T-helper 17 cell (primary cell): Measurements from ENCODE around the gene ZNF254. TPM values are rescaled to one million over a fixed set of nuclear protein-coding genes. Genes with fewer than 3 reads are reported as not detected.
"Not testable (repeated sequence)": the region's sequence is repeated elsewhere in the genome, so short reads cannot be mapped to it uniquely, and the experiment has no call there.

Source experiments
- ATAC-seq: fragments of 150-1000 bp; cut with Tn5 transposase; 2 replicates; pipeline ENCODE4 v1.10.0; 2021; ENCODE audit warnings: mild to moderate bottlenecking, moderate library complexity
- DNase-seq, 3 donors: peaks; one replicate each; pipeline versions ENCODE4 v3.0.0 to v3.0.0-alpha.2; 2020 to 2021
- H3K9me3 ChIP-seq: one replicate; pipeline ENCODE4 v1.7.0; 2013; ENCODE audit warnings: low read length, mild to moderate bottlenecking; ENCODE audit not compliant: control insufficient read depth, poor library complexity, severe bottlenecking
- H3K27ac Mint-ChIP-seq: one replicate; pipeline ENCODE4 v1.8.0; 2022; ENCODE audit warnings: mild to moderate bottlenecking, moderate library complexity, mixed read lengths
- H3K27me3 Mint-ChIP-seq: one replicate; pipeline ENCODE4 v1.8.0; 2022; ENCODE audit warnings: mixed read lengths
- H3K36me3 Mint-ChIP-seq: one replicate; pipeline ENCODE4 v1.8.0; 2022; ENCODE audit warnings: low read depth, mixed read lengths
- H3K4me1 Mint-ChIP-seq: one replicate; pipeline ENCODE4 v1.8.0; 2022; ENCODE audit warnings: mild to moderate bottlenecking, mixed read lengths
- H3K4me3 Mint-ChIP-seq: one replicate; pipeline ENCODE4 v1.8.0; 2022; ENCODE audit warnings: mild to moderate bottlenecking, moderate library complexity, mixed read lengths
- total RNA-seq, 4 donors: library from RNA in 2 of 4; stranded (reverse) in 2 of 4; gene quantifications; one replicate each; pipeline ENCODE4 v1.2.3 and lab custom pipeline; 2022 to 2026

The ZNF254 gene
- total RNA-seq, 2 donors from 2014 or later: 8.4 to 12.0 TPM

GRCh38 chr19:24060687-24061356 lies 26.2 kb upstream of the ZNF254 start:
- Mint-ChIP-seq H3K4me3 (no peak overlapping the region), H3K27me3 (no peaks in the 10 kb centered on the region), H3K4me1 (peaks cover 15% of the 10 kb centered on the region), H3K36me3 (peaks cover 17% of the 10 kb centered on the region), H3K27ac (no peak overlapping the region)
- ATAC-seq (no peak), DNase-seq (no peak)
- H3K9me3 ChIP-seq: no peaks in the 10 kb centered on the region

GRCh38 chr19:24062190-24062589 lies 24.8 kb upstream of the ZNF254 start:
- ATAC-seq: no peak
- no peak for DNase-seq
- Mint-ChIP-seq H3K27me3 (no peaks in the 10 kb centered on the region), H3K36me3 (peaks cover 13% of the 10 kb centered on the region), H3K4me1 (peaks cover 13% of the 10 kb centered on the region), H3K27ac (no peak overlapping the region), H3K4me3 (no peak overlapping the region)
- no peaks in the 10 kb centered on the region for H3K9me3 ChIP-seq

DNA sequence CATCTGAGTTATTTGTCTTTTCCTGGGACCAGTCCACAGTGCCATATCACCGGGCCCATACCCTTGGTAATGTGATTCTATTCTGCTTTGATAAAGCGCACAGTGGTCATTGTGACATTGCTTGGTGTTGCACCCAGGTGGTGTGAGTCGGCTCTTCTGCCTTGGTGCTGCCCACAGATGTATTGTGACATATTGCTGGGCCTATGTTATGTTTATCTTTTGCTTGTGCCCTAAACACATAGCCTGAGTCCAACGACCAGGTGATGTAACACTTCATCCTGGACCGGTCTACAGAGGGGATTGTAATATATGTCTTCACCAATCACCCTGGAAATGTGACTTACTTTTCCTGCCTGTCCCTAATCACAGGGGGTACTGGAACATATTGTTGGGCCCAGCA lies 23.7 kb upstream of the ZNF254 start:
- H3K4me3 Mint-ChIP-seq: no peak overlapping the region
- ATAC-seq (no peak), DNase-seq (no peak)
- H3K9me3 ChIP-seq: no peaks in the 10 kb centered on the region
- H3K4me1 Mint-ChIP-seq: peaks cover 13% of the 10 kb centered on the region
- no peaks in the 10 kb centered on the region for H3K27me3 Mint-ChIP-seq
- H3K27ac Mint-ChIP-seq: no peak overlapping the region
- peaks cover 13% of the 10 kb centered on the region for H3K36me3 Mint-ChIP-seq

DNA sequence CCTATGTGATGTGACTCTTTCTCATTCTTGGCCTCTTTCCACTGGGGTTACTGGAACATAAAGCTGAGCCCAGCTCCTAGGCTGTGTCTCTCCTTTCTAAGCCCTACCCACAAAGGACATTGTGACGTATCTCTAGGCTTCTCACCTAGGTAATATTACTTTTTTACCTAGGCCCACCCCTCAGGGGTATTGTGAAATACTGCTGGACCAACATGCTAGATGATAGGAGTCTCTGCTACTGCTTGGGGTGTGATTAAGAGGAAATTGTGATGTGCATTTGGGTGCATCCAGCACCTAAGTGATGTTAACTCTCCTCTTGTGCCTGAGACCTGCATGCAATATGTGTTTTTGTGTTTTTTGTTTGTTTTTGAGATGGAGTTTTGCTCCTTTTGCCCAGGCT lies 22.8 kb upstream of the ZNF254 start:
- Mint-ChIP-seq H3K4me1 (peaks cover 8% of the 10 kb centered on the region), H3K4me3 (no peak overlapping the region), H3K27me3 (no peaks in the 10 kb centered on the region), H3K27ac (no peak overlapping the region), H3K36me3 (peaks cover 7% of the 10 kb centered on the region)
- H3K9me3 ChIP-seq: no peaks in the 10 kb centered on the region
- no peak for DNase-seq
- ATAC-seq: no peak

DNA sequence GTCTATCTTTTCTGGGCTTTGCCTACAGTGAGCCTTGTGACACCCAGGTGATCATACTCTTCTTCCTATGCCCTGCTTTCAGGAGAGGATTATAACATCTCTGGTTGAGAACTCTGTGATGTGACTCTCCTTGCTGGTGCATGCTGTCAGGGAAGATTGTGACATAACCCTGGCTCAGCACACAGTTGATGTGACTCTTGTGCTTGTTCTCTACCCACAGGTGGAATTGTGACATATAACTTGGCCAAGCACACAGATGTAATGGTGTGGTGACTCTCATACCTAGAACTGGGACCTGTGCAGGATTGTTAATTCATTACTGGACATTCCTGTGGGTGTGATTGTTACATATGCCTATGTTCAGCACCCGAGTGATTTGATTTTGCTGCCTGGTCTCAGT lies 21.7 kb upstream of the ZNF254 start:
- peaks cover 5% of the 10 kb centered on the region for H3K36me3 Mint-ChIP-seq
- H3K27ac Mint-ChIP-seq: no peak overlapping the region
- ATAC-seq: no peak

GRCh38 chr19:24065865-24066604 lies 21.0 kb upstream of the ZNF254 start:
- Mint-ChIP-seq H3K27me3 (no peaks in the 10 kb centered on the region), H3K36me3 (peaks cover 4% of the 10 kb centered on the region)

More for the DNA sequence above, 21.7 kb upstream of the ZNF254 start:
- H3K9me3 ChIP-seq: no peaks in the 10 kb centered on the region
- no peak for DNase-seq
- peaks cover 8% of the 10 kb centered on the region for H3K4me1 Mint-ChIP-seq
- no peaks in the 10 kb centered on the region for H3K27me3 Mint-ChIP-seq
- no peak overlapping the region for H3K4me3 Mint-ChIP-seq

DNA sequence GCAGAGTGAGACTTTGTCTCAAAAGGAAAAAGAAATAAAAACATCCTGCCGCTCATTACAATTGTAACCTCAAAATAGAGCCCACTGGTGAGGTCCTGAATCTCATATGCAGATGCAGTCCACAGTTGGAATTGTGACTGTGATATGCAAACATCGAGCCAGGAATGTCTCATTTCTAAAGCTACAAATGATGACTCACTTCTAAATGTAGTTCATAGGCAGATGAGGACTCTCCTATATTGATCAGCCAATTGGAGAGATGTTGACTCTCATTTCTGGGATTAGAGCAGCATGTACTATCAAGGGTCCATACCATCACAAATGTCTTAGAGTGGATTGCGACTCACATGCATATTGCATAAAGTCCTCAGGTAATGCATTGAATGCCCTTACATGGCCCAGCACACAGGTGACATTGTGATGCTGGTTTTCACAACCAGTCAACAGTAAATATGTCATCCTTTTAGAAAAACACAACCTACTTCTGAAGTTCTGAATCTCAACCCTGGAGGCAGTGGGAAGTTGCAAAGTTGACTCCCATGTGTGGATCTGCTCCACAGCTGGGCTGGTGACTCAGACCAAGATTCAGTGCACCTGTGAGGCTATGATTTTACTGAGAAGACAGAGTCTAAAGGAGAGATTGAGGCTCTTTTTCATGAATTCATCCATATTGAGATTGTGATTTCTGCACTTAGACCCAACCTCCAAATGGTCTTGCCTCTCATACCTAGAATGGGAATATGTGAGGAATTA lies 16.9 kb upstream of the ZNF254 start:
- Mint-ChIP-seq H3K27me3 (no peaks in the 10 kb centered on the region), H3K36me3 (peaks cover 9% of the 10 kb centered on the region), H3K27ac (no peak overlapping the region), H3K4me3 (no peak overlapping the region), H3K4me1 (peaks cover 5% of the 10 kb centered on the region)
- H3K9me3 ChIP-seq: no peaks in the 10 kb centered on the region
- ATAC-seq: no peak
- DNase-seq: no peak

More at GRCh38 chr19:24065865-24066604, 21.0 kb upstream of the ZNF254 start:
- Mint-ChIP-seq H3K27ac (no peak overlapping the region), H3K4me1 (peaks cover 8% of the 10 kb centered on the region), H3K4me3 (no peak overlapping the region)
- ATAC-seq (no peak), DNase-seq (no peak)
- H3K9me3 ChIP-seq: no peaks in the 10 kb centered on the region

DNA sequence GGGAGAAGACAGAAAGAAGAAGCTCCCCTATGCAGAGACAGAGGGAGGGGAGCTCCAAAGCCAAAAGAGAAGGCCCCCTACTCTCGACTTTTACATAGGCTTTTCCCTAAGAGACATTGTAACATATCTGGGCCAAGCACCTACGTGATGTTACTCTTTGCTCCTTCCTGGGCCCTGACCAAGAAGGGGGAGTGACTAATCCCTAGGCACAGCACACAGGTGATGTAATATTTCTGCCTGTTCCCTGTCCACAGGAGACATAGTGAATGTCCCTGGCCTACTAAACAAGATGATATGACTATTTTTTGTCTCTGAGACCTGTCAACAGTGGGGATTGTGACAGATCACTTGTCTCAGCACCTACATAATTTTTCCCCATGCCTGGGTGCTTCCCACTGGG lies 15.9 kb upstream of the ZNF254 start:
- no peak overlapping the region for H3K27ac Mint-ChIP-seq
- no peaks in the 10 kb centered on the region for H3K9me3 ChIP-seq
- H3K4me3 Mint-ChIP-seq: no peak overlapping the region
- ATAC-seq: no peak
- H3K4me1 Mint-ChIP-seq: peaks cover 3% of the 10 kb centered on the region
- no peaks in the 10 kb centered on the region for H3K27me3 Mint-ChIP-seq
- DNase-seq: no peak
- H3K36me3 Mint-ChIP-seq: peaks cover 7% of the 10 kb centered on the region

- Mint-ChIP-seq H3K27me3 (no peaks in the 10 kb centered on the region), H3K4me1 (no peaks in the 10 kb centered on the region), H3K36me3 (peaks cover 12% of the 10 kb centered on the region), H3K27ac (no peak overlapping the region), H3K4me3 (no peak overlapping the region)
- no peak for DNase-seq
- H3K9me3 ChIP-seq: no peaks in the 10 kb centered on the region
- no peak for ATAC-seq
Measured at GRCh38 chr19:24072720-24073119, 14.3 kb upstream of the ZNF254 start.

- Mint-ChIP-seq H3K4me1 (no peaks in the 10 kb centered on the region), H3K36me3 (peaks cover 12% of the 10 kb centered on the region), H3K4me3 (no peak overlapping the region), H3K27ac (no peak overlapping the region), H3K27me3 (no peaks in the 10 kb centered on the region)
- no peak for DNase-seq
- no peaks in the 10 kb centered on the region for H3K9me3 ChIP-seq
- ATAC-seq: no peak
Measured at GRCh38 chr19:24073807-24074206, 13.2 kb upstream of the ZNF254 start.

DNA sequence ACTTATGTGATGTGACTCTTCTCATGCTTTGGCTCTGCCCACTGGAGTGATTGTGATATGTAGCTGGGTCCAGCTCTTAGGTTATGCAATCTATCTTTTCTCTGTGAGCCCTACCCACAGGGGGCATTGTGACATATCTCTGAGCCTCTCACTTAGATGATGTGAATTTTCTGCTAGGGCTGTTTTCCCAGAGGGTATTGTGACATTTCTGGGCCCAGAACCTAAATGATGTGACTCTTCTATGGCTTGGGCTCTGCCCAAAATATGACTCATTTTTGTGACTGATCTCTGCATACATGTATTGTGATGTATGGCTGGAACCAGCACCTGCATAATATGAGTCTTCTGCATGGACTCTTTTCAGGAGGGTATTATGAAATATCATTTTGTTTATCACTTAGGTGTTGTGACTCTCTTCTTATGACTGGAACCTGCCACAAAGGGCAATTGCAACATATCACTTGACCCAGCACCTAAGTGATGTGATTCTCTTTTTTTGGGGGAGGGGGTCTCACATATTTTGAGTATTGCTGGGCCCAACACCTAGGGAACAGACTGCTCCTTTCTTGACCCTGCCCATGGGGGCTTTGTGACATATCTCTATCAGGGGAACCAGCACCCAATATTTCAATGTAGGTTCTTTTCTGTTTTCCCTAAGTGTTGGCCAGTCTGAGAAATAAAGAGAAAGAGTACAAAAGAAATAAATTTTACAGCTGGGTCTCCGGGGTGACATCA lies 12.1 kb upstream of the ZNF254 start:
- H3K36me3 Mint-ChIP-seq: peaks cover 12% of the 10 kb centered on the region
- H3K4me1 Mint-ChIP-seq: no peaks in the 10 kb centered on the region
- H3K27ac Mint-ChIP-seq: no peak overlapping the region
- H3K9me3 ChIP-seq: no peaks in the 10 kb centered on the region
- no peaks in the 10 kb centered on the region for H3K27me3 Mint-ChIP-seq
- H3K4me3 Mint-ChIP-seq: no peak overlapping the region
- ATAC-seq (no peak), DNase-seq (no peak)

DNA sequence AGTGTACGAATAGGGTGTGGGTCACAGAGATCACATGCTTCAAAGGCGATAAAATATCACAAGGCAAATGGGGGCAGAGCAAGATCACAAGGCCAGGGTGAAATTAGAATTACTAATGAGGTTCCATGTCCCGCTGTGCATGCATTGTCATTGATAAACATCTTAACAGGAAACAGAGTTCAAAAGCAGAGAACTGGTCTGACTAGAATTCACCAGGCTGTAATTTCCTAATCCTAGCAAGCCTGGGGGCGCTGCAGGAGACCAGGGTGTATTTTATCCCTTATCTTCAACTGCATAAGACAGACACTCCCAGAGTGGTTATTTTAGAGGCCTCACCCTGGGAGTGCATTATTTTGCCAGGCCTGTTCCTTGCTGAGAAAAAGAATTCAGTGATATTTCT lies 11.5 kb upstream of the ZNF254 start:
- H3K4me1 Mint-ChIP-seq, H3K4me3 Mint-ChIP-seq, DNase-seq, H3K27ac Mint-ChIP-seq, H3K27me3 Mint-ChIP-seq, H3K9me3 ChIP-seq, ATAC-seq: not testable (repeated sequence)
- peaks cover 12% of the 10 kb centered on the region for H3K36me3 Mint-ChIP-seq

DNA sequence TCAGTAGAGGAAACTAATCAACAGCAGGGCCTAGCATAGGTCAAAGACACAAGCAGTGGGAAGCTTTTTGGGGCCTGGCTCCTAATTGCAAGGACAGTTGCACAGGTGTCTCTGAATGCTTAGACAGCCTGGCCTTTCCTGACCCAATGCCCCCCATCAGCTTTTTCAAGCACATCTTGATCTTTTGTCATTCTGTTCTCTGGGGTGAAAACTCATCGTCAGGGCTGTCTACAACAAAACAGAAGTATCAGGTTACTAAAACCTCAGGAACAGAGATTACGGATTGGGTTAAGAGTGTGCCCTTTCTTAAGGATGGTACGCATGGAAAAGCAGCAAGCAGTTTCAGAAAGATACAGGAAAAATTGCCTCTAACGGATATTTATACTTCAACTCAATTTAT lies 8.3 kb upstream of the ZNF254 start:
- H3K4me3 Mint-ChIP-seq: no peak overlapping the region
- no peak overlapping the region for H3K27ac Mint-ChIP-seq
- H3K36me3 Mint-ChIP-seq: peaks cover 7% of the 10 kb centered on the region
- H3K4me1 Mint-ChIP-seq: no peaks in the 10 kb centered on the region
- no peaks in the 10 kb centered on the region for H3K27me3 Mint-ChIP-seq
- H3K9me3 ChIP-seq: no peaks in the 10 kb centered on the region
- DNase-seq (no peak), ATAC-seq (no peak)
